HFFc6 (cell line): ENCODE measurements around the gene DOCK4. TPM values are rescaled to one million over a fixed set of nuclear protein-coding genes. Genes with fewer than 3 reads are reported as not detected.

ENCODE experiments used
- DNase-seq: peaks from one replicate; pipeline ENCODE4 v3.0.0-alpha.2; 2018
- H3K27ac Mint-ChIP-seq: 2 replicates; pipeline ENCODE4 v1.8.0; 2020; ENCODE audit warnings: mild to moderate bottlenecking, mixed read lengths
- H3K27me3 Mint-ChIP-seq: 2 replicates; pipeline ENCODE4 v1.8.0; 2021; ENCODE audit warnings: mild to moderate bottlenecking, moderate library complexity, mixed read lengths; ENCODE audit not compliant: insufficient read depth
- H3K36me3 Mint-ChIP-seq: 2 replicates; pipeline ENCODE4 v1.8.0; 2021; ENCODE audit warnings: low read depth, mixed read lengths
- H3K4me1 Mint-ChIP-seq: 2 replicates; pipeline ENCODE4 v1.8.0; 2020; ENCODE audit warnings: low read depth, mixed read lengths
- H3K4me3 Mint-ChIP-seq: 2 replicates; pipeline ENCODE4 v1.8.0; 2020; ENCODE audit warnings: mild to moderate bottlenecking, moderate library complexity, mixed read lengths
- H3K9me3 Mint-ChIP-seq: 2 replicates; pipeline ENCODE4 v1.8.0; 2020; ENCODE audit warnings: mild to moderate bottlenecking, mixed read lengths
- CTCF ChIP-seq: fragments of 200-600 bp; sonication (generic); IDR thresholded peaks from 2 replicates; pipeline ENCODE4 v1.5.0; 2021; ENCODE audit warnings: antibody characterized with exemption, mild to moderate bottlenecking
- long read RNA-seq: library from polyadenylated mRNA; unstranded; transcript quantifications from one replicate; pipeline ENCODE4 v2.0.0, GENCODE V29; 2019
- total RNA-seq, 6 experiments: library from RNA; stranded (reverse); fragmentation: NEBNext Ultra II Directional; extraction: Animal tissue kit (Norgen Biotek cat#: 25700); gene quantifications; 2 replicates in 1 of 6; 3 replicates in 5 of 6; pipeline ENCODE4 v1.2.3, GENCODE V29; 2021

The DOCK4 gene, protein sequence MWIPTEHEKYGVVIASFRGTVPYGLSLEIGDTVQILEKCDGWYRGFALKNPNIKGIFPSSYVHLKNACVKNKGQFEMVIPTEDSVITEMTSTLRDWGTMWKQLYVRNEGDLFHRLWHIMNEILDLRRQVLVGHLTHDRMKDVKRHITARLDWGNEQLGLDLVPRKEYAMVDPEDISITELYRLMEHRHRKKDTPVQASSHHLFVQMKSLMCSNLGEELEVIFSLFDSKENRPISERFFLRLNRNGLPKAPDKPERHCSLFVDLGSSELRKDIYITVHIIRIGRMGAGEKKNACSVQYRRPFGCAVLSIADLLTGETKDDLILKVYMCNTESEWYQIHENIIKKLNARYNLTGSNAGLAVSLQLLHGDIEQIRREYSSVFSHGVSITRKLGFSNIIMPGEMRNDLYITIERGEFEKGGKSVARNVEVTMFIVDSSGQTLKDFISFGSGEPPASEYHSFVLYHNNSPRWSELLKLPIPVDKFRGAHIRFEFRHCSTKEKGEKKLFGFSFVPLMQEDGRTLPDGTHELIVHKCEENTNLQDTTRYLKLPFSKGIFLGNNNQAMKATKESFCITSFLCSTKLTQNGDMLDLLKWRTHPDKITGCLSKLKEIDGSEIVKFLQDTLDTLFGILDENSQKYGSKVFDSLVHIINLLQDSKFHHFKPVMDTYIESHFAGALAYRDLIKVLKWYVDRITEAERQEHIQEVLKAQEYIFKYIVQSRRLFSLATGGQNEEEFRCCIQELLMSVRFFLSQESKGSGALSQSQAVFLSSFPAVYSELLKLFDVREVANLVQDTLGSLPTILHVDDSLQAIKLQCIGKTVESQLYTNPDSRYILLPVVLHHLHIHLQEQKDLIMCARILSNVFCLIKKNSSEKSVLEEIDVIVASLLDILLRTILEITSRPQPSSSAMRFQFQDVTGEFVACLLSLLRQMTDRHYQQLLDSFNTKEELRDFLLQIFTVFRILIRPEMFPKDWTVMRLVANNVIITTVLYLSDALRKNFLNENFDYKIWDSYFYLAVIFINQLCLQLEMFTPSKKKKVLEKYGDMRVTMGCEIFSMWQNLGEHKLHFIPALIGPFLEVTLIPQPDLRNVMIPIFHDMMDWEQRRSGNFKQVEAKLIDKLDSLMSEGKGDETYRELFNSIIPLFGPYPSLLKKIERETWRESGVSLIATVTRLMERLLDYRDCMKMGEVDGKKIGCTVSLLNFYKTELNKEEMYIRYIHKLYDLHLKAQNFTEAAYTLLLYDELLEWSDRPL (N-terminal part only)
- total RNA-seq, result 1 to 10 TPM; 2.2 to 3.9 (median 3.3) TPM
- long read RNA-seq, result 0 reads

GRCh38 chr7:112206238-112206990, at the start of gene DOCK4, which contains the start of gene ZNF277:
DOCK4 (minus strand) TSS chr7:112206399; CDS start chr7:112206138, 261 bp downstream.
ZNF277 (plus strand) TSS chr7:112206695; CDS start chr7:112206717, 22 bp downstream.
- TF ChIP-seq CTCF, result no peak; the same call in 1 of the 2 replicates

GRCh38 chr7:112255388-112255720, 49.2 kb upstream of the DOCK4 start:
- Mint-ChIP-seq H3K27me3 (peaks cover 2% of the 10 kb centered on the region), H3K4me1 (no peaks in the 10 kb centered on the region), H3K4me3 (no peak overlapping the region), H3K27ac (no peak overlapping the region), H3K9me3 (no peaks in the 10 kb centered on the region), H3K36me3 (no peaks in the 10 kb centered on the region)
- no peak for TF ChIP-seq CTCF
- DNase-seq, result no peak

More at GRCh38 chr7:112206238-112206990, at the start of gene DOCK4, which contains the start of gene ZNF277:
- Mint-ChIP-seq H3K27me3 (no peaks in the 10 kb centered on the region), H3K4me3 (peak within 1 kb of the TSS; percentile 99), H3K4me1 (peaks cover 39% of the 10 kb centered on the region), H3K27ac (peak within 1 kb of the TSS; percentile 85), H3K36me3 (no peaks in the 10 kb centered on the region; the same call in 1 of the 2 replicates), H3K9me3 (no peaks in the 10 kb centered on the region)
- peak; percentile 99 for DNase-seq

DNA sequence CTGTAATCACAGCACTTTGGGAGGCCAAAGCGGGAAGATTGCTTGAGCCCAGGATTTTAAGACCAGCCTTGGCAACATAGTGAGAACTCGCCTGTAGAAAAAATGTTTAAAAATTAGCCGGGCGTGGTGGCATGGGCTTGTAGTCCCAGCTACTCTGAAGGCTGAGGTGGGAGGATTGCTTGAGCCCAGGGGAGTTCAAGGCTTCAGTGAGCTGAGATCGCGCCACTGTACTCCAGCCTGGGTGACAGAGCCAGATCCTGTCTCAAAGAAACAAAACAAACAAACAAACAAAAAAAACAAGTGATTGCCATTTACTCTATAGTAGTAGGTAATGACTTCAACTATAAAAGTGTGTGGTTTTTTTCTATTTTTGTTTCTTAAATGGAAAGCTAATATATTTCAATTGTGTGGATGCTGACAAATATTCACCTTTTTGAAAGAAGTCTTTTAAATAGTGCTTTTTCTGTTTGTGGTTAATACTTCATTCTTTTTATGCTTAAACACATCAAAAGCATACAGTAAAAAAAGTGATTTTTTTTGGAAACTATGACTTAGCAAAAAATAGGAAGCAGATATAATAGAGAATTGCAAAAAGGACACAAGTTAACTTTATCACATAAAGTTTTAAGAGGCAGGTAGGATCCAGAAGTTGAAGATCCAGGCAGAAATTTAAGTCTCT, 48.6 kb upstream of the DOCK4 start:
- no peak for DNase-seq
- Mint-ChIP-seq H3K9me3 (no peaks in the 10 kb centered on the region), H3K27ac (no peak overlapping the region)

DNA sequence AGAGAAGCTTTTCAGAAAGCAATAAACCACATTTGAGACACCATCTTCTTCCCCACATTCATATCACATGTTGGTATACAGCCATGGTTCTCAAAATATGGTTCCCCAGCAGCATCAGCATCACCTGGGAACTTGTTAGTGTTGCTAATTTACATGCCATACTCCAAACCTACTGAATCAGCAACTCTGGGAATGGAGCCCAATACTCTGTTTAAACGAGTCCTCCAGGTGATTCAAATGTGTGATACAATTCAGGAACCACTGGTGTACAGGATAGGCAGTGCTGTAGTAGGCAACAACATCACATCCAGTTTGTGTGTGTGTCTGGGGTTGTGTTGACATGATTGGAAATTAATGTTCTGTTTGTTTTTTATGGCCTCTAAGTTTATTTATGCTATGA, 48.0 kb upstream of the DOCK4 start:
- Mint-ChIP-seq H3K9me3 (no peaks in the 10 kb centered on the region), H3K27me3 (peaks cover 2% of the 10 kb centered on the region), H3K36me3 (no peaks in the 10 kb centered on the region), H3K27ac (no peak overlapping the region), H3K4me1 (no peaks in the 10 kb centered on the region), H3K4me3 (no peak overlapping the region)
- TF ChIP-seq CTCF, result no peak
- no peak for DNase-seq

More for the DNA sequence above, 48.6 kb upstream of the DOCK4 start:
- no peaks in the 10 kb centered on the region for H3K36me3 Mint-ChIP-seq
- H3K27me3 Mint-ChIP-seq, result peaks cover 2% of the 10 kb centered on the region
- H3K4me3 Mint-ChIP-seq, result no peak overlapping the region
- no peaks in the 10 kb centered on the region for H3K4me1 Mint-ChIP-seq
- TF ChIP-seq CTCF, result no peak
